Stimulated activated CD8-positive, alpha-beta memory T cell treated with anti-CD3 and anti-CD28 coated beads, Interleukin-12 subunit alpha, Interleukin-12 subunit beta, amount 100 ng/mL, for 24 hours (primary cell): ENCODE data around the gene CDON.

Experiments used
- DNase-seq: peaks from one replicate; pipeline ENCODE4 v3.0.0-alpha.2; 2020; ENCODE audit errors: extremely low read depth

The CDON gene

DNA sequence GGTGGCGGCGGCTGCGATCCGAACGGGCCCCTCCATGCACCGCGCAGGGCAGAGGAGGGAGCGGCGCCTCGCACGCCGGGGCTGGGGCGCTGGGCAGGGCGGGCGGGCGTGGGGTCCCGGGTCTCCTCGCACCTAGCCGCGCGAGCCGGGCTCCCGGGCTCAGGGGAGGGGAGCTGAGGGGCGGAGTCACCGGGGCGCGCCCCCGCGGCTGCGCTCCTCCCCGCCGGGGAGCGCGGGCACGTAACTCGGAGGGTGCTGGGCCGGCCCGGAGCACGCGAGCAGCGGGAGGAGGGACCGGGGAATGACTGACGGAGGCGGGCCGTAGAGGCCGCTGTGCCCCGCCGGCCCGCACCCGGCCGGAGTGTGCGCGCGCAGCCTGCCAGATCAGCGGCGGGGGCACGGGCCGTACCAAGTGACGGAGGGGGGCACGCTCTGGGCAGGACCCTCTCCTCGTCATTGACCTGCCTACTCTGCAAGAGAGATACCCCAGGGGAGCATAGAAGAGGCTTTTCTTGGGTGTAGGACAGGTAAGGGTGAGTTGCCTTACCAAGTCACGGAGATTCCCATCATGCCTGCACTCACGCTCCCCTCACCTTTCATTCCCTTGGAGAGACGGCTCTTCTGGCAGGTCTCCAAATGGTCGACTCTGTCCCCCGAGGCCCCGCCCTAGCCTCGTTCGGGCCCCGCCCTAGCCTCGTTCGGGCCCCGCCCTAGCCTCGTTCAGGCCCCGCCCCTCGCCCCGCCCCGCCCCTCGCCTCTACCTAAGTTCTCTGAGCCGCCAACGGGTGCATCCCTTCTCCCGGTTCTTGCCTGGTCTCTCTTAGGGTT lies at the start of gene CDON:
Gene CDON, minus strand, starts transcription at position 188 of the 828 bp plus-strand sequence. CDS start 39,390 bp downstream, outside the sequence.
- DNase-seq: peak; percentile 80

DNA sequence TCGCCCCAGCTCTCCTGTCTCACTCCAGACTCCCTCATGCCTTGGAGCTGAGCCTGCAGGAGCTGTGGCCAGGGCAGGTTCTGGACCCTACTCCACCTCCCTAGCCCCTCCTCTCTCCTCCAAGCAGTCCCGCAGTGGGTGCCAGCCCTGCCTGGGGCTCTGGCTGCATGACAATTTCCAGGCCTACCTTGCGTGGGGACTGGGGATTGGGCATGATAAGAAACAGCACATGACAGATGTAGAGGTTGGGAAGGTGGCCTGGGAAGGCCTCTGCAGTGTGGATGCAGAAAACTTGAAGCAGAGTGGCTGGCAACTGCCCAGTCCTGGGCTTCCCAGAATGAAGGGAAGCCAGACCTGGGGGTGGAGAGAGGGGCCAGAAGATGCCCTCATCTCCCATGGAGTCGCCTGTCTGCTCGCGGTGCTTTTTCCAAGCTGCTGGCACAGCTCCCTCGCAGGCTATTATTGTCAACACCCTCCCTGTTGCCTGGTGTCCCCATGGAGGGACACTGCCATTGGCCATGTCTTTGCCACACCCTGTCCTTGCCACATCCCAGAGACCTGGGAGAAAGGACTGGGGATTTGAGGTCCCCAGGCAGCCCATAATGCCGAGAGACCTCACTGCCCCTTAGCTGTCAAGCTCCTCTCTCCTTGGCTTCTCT lies 48.9 kb upstream of the CDON start:
- DNase-seq: no peak

- DNase-seq: no peak
Observed at GRCh38 chr11:126109941-126110731, 47.5 kb upstream of the CDON start.

- no peak for DNase-seq
Observed at GRCh38 chr11:126106594-126107328, 44.1 kb upstream of the CDON start.

GRCh38 chr11:126105748-126106080 lies 43.0 kb upstream of the CDON start:
- DNase-seq: no peak

GRCh38 chr11:126105022-126105747 lies 42.5 kb upstream of the CDON start:
- no peak for DNase-seq

DNA sequence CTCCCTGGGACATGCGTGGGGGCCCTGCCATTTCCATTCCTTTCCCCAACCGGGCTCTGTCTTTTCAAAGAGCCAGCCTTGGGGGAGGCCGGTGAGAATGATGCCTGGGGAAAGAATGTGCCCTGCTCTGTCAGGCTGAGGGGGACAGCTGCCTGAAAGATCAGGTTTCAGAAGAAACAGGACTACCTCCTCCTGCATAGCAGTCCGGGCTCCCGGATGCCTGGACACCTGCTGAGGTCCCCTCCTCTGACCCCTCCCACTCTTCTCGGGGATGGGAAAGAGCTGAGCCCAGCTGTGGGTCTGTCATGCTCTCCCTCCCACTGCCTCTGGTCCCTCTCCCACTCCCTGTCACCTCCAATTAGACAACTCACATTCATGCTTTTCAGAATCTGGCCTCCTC lies 41.8 kb upstream of the CDON start:
- DNase-seq: no peak

GRCh38 chr11:126103150-126103549 lies 40.5 kb upstream of the CDON start:
- no peak for DNase-seq

GRCh38 chr11:126102436-126102981 lies 39.8 kb upstream of the CDON start:
- DNase-seq: no peak

DNA sequence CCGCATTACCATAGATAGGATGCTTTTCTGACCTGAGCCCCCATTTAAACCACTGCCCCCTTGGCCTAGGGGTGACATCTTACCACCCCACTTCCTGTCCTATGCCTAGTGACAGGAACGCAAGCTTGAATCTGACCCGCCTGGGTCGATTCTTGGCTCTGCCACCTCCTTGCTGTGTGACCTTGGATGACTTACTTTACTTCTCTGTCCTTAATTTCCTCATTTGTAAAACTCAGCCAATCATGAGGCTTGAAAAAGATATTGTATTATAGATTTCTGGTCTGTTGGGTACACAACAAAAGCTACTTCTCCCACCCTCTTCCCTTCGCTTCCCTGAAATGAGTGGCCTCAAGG lies 39.2 kb upstream of the CDON start:
- no peak for DNase-seq

- DNase-seq: no peak
Observed at GRCh38 chr11:126101251-126101929, 38.7 kb upstream of the CDON start.

- DNase-seq: no peak
Observed at GRCh38 chr11:126100716-126101115, 38.0 kb upstream of the CDON start.

DNA sequence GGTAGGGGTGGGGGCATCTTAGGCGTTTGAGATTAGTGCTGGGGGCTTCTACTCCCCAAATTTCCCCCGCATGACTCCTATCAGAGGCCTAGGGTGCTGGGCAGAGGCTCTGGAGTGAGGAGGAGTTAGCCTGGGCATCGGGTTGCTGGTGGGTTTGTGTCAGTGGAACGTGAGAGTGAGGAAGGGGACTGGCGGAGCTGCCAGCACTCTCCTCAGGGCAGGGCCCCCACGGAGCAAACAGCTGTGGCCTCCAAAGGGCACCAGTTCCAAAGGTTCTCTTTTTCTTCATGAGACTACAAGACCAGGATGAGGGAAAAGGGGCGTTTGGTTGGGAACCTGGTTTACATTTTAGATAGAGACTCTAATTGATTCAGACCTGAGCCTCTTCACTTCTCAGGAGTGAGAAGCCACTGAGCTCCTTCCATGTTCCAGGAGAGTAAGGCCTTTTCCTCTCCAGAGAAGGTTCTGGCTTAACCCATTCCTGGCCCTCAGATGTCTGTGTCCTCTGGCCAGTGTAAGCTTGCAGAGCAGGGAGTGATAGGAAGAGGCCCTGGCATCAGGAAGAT lies 35.6 kb upstream of the CDON start:
- no peak for DNase-seq

GRCh38 chr11:126095745-126096144 lies 33.1 kb upstream of the CDON start:
- DNase-seq: no peak

- no peak for DNase-seq
Observed at GRCh38 chr11:126090452-126090851, 27.8 kb upstream of the CDON start.

- DNase-seq: no peak
Observed at GRCh38 chr11:126088999-126089398, 26.3 kb upstream of the CDON start.

- no peak for DNase-seq
Observed at GRCh38 chr11:126086248-126086647, 23.6 kb upstream of the CDON start.

DNA sequence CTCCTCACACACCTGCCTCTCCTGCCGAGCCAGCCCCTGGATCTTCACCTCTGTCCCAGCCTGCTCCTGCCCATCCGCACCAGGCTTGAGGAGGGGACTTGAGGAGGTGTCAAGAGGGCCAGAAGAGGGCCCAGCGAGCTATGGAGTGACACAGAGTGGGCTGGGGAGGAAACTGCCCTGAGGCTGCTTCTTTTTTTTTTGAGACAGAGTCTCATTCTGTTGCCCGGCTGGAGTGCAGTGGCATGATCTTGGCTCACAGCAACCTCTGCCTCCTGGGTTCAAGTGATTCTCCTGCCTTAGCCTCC lies 21.9 kb upstream of the CDON start:
- DNase-seq: no peak

DNA sequence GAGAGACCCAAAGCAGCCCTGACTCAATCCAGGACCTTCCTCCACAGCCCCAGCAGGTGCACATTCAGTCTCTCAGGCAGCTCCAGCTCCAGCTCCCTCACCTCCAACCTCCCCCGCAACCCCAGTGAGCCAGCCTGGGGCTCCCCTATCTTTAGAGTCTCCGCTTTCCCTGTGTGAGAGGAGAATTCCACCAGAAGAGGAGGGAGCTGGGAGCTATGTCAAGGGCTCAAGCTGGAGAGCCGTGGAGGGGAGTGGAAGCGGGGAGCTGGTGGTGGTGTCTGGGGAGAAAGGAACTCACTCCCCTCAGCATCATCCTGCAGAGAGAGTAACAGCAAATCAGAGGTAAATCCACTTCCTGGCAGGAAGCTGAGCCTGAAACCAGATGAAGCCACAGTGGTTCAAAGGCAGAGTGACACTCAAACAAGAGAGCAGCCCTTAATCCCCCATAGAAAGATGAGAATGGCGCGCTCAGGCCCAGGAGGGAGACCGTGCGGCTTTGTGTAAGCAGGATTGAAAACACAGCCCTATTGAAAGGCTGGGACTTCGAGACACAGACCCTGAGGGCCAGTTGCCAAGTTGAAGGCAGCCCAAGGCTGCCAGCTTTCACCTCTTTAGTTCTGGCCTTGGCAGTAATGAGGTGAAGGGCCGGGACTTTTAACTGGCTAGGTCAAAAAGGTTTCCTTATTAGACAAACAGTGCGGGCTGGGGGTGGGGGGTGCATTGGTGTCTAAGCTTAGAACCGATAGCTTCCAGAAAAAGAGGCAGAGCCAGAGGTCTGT lies 21.4 kb upstream of the CDON start:
- no peak for DNase-seq
